CD4-positive, alpha-beta T cell (primary cell): ENCODE results near the gene ANKRD44. TPM values are rescaled to one million over a fixed set of nuclear protein-coding genes. Genes with fewer than 3 reads are reported as not detected.

Experiments
- ATAC-seq: fragments of 200-7000 bp; cut with Tn5 transposase; one replicate; pipeline ENCODE4 v1.10.0; 2022; ENCODE audit warnings: mild to moderate bottlenecking; ENCODE audit not compliant: poor library complexity
- CTCF ChIA-PET: fragments of 350-600 bp; sonication (Branson Sonifier 250); formaldehyde crosslinking; loops from one replicate; lab custom pipeline; 2021; ENCODE audit warnings: antibody characterized with exemption, inconsistent platforms; lab: Charles Lee
- POLR2A ChIA-PET: fragments of 350-600 bp; sonication (Branson Sonifier 250); formaldehyde crosslinking; loops from one replicate; lab custom pipeline; 2021; ENCODE audit warnings: antibody characterized with exemption, inconsistent platforms; lab: Charles Lee
- DNase-seq, 14 experiments: peaks; one replicate each; pipeline ENCODE4 v3.0.0-alpha.2; 2013 to 2020; ENCODE audit warnings: mixed read lengths in 2 of 14
- H3K27ac ChIP-seq, 2 donors: one replicate each; pipeline versions ENCODE4 v1.5.1 to v1.7.0; 2013; ENCODE audit warnings: low read length in 2 of 2, low read depth in 1 of 2, mild to moderate bottlenecking in 1 of 2
- H3K27me3 ChIP-seq, 2 experiments: 1 replicate in 1 of 2; 2 replicates in 1 of 2; pipeline versions ENCODE4 v1.6.1 to v1.7.0; 2013; ENCODE audit warnings: low read length in 2 of 2, control low read depth in 1 of 2, mild to moderate bottlenecking in 1 of 2, moderate library complexity in 1 of 2; ENCODE audit not compliant: insufficient read depth in 2 of 2, control insufficient read depth in 1 of 2
- H3K36me3 ChIP-seq: one replicate; pipeline ENCODE4 v1.6.1; 2013; ENCODE audit warnings: low read length, control low read depth; ENCODE audit not compliant: insufficient read depth
- H3K4me1 ChIP-seq: one replicate; pipeline ENCODE4 v1.6.1; 2013; ENCODE audit warnings: low read length, control low read depth; ENCODE audit not compliant: insufficient read depth
- H3K4me3 ChIP-seq: one replicate; pipeline ENCODE4 v1.5.1; 2013; ENCODE audit warnings: mild to moderate bottlenecking, low read length, moderate library complexity
- H3K9me3 ChIP-seq, 2 experiments: 1 replicate in 1 of 2; 2 replicates in 1 of 2; pipeline versions ENCODE4 v1.6.1 to v1.7.0; 2013; ENCODE audit warnings: low read length in 2 of 2, mild to moderate bottlenecking in 2 of 2, control low read depth in 1 of 2, moderate library complexity in 1 of 2; ENCODE audit not compliant: control insufficient read depth in 1 of 2, insufficient read depth in 1 of 2
- H3K27ac Mint-ChIP-seq: one replicate; pipeline ENCODE4 v1.8.0; 2020; ENCODE audit warnings: mixed read lengths
- H3K27me3 Mint-ChIP-seq: one replicate; pipeline ENCODE4 v1.8.0; 2021; ENCODE audit warnings: mixed read lengths
- H3K36me3 Mint-ChIP-seq: one replicate; pipeline ENCODE4 v1.8.0; 2021; ENCODE audit warnings: low read depth, mixed read lengths
- H3K4me1 Mint-ChIP-seq: one replicate; pipeline ENCODE4 v1.8.0; 2021; ENCODE audit warnings: low read depth, mixed read lengths
- H3K4me3 Mint-ChIP-seq: one replicate; pipeline ENCODE4 v1.8.0; 2020; ENCODE audit warnings: mild to moderate bottlenecking, mixed read lengths
- H3K9me3 Mint-ChIP-seq: one replicate; pipeline ENCODE4 v1.8.0; 2020; ENCODE audit warnings: mixed read lengths
- intact Hi-C, 2 experiments: fragments of 100-400 bp; cut with DNase I in 1 of 2; cut with micrococcal nuclease in 1 of 2; formaldehyde crosslinking; loops; one replicate each; pipeline versions ENCODE4 v1.15.1 to v1.9.0; 2023 to 2025; cut with DNase I, micrococcal nuclease
- total RNA-seq, 174 experiments: library from RNA in 2 of 174; stranded (reverse) in 2 of 174; gene quantifications; one replicate each; pipeline ENCODE4 v1.2.3 and lab custom pipeline; 2021 to 2026
- TF ChIP-seq, protein P1 (sequence below): fragments of 200-600 bp; IDR thresholded peaks from one replicate; pipeline ENCODE4 v1.8.0; 2022; ENCODE audit warnings: antibody characterized with exemption, mild to moderate bottlenecking

Gene ANKRD44
- total RNA-seq, 2 experiments from 2014 or later: 170 to 186 TPM

DNA sequence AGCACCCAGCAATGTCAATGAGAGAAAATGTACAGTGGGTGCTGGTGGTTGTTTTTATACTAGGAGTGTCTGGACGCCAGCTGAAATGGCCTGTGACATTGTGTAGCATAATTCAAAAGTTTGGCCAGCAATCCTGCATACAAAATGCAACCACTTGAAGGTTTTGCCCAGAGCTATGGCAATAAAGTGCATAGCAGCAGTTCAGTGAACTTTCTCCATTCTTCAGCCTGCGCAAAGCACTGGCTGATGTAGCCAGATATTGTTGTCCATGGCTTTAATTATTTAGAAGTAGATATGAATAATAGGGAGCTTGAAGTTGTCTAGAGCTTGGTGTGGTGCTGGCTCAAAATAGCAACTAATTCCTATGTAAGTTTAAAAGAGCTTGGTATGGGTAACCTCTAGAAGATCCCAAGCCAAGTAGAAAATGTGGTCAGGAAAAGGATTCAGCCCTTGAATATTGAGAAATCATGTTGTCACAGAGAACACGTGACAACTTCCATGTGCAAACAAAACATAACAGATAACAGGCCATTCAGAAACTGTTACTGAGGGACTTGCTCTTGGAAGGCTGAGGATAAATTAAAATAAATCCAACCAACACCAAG, 350.7 kb downstream of the ANKRD44 start:
- Histone ChIP-seq H3K9me3 (no peaks in the 10 kb centered on the region), H3K36me3 (no peaks in the 10 kb centered on the region), H3K27ac (no peak overlapping the region), H3K27me3 (no peaks in the 10 kb centered on the region), H3K4me3 (no peak overlapping the region), H3K4me1 (no peaks in the 10 kb centered on the region)
- Mint-ChIP-seq H3K4me1 (no peaks in the 10 kb centered on the region), H3K9me3 (no peaks in the 10 kb centered on the region), H3K27me3 (no peaks in the 10 kb centered on the region), H3K27ac (no peak overlapping the region), H3K36me3 (no peaks in the 10 kb centered on the region), H3K4me3 (no peak overlapping the region)
- TF ChIP-seq, protein P1, sequence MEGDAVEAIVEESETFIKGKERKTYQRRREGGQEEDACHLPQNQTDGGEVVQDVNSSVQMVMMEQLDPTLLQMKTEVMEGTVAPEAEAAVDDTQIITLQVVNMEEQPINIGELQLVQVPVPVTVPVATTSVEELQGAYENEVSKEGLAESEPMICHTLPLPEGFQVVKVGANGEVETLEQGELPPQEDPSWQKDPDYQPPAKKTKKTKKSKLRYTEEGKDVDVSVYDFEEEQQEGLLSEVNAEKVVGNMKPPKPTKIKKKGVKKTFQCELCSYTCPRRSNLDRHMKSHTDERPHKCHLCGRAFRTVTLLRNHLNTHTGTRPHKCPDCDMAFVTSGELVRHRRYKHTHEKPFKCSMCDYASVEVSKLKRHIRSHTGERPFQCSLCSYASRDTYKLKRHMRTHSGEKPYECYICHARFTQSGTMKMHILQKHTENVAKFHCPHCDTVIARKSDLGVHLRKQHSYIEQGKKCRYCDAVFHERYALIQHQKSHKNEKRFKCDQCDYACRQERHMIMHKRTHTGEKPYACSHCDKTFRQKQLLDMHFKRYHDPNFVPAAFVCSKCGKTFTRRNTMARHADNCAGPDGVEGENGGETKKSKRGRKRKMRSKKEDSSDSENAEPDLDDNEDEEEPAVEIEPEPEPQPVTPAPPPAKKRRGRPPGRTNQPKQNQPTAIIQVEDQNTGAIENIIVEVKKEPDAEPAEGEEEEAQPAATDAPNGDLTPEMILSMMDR: no peak
- no peak for DNase-seq
- ChIA-PET CTCF (interaction anchor here (0.6 kb wide), 1 partner anchor 9 kb away, joined by 3 read pairs; no protein-coding TSS in a partner anchor), POLR2A (interaction anchor here (0.7 kb wide), 1 partner anchor 11 kb away, joined by 3 read pairs; no protein-coding TSS in a partner anchor)
- intact Hi-C loops: no loop called here
- ATAC-seq: no peak

GRCh38 chr2:196959281-196959680, 351.3 kb downstream of the ANKRD44 start:
- Histone ChIP-seq H3K4me1 (no peaks in the 10 kb centered on the region), H3K4me3 (no peak overlapping the region), H3K9me3 (no peaks in the 10 kb centered on the region), H3K36me3 (no peaks in the 10 kb centered on the region), H3K27ac (no peak overlapping the region), H3K27me3 (no peaks in the 10 kb centered on the region)
- ChIA-PET CTCF (interaction anchor here (0.7 kb wide), 1 partner anchor 33 kb away, joined by 3 read pairs; no protein-coding TSS in a partner anchor), POLR2A (interaction anchor here (0.7 kb wide), 1 partner anchor 12 kb away, joined by 3 read pairs; no protein-coding TSS in a partner anchor)
- no peak for DNase-seq
- Mint-ChIP-seq H3K36me3 (no peaks in the 10 kb centered on the region), H3K4me3 (no peak overlapping the region), H3K9me3 (no peaks in the 10 kb centered on the region), H3K27me3 (no peaks in the 10 kb centered on the region), H3K27ac (no peak overlapping the region), H3K4me1 (no peaks in the 10 kb centered on the region)
- TF ChIP-seq, protein P1: no peak
- ATAC-seq: no peak
- intact Hi-C loops: no loop called here

GRCh38 chr2:196957881-196958525, 352.6 kb downstream of the ANKRD44 start:
- no peak overlapping the region for H3K27ac Mint-ChIP-seq
- no peaks in the 10 kb centered on the region for H3K4me1 Mint-ChIP-seq
- intact Hi-C loops: no loop called here
- no peak overlapping the region for H3K4me3 Mint-ChIP-seq
- ATAC-seq: no peak
- ChIA-PET POLR2A (no interaction called here), CTCF (no interaction called here)
- TF ChIP-seq, protein P1: no peak
- H3K9me3 ChIP-seq: no peaks in the 10 kb centered on the region
- no peak overlapping the region for H3K27ac ChIP-seq
- no peaks in the 10 kb centered on the region for H3K4me1 ChIP-seq
- H3K36me3 Mint-ChIP-seq: no peaks in the 10 kb centered on the region
- H3K9me3 Mint-ChIP-seq: no peaks in the 10 kb centered on the region
- H3K27me3 ChIP-seq: no peaks in the 10 kb centered on the region
- H3K36me3 ChIP-seq: no peaks in the 10 kb centered on the region
- H3K27me3 Mint-ChIP-seq: no peaks in the 10 kb centered on the region
- no peak overlapping the region for H3K4me3 ChIP-seq
- no peak for DNase-seq
